OCI-LY1 (cell line): Measurements from ENCODE around the gene CACNA1C.

Experiments used
- EZH2 ChIP-seq: fragments of 200-600 bp; sonication (generic), shearing (Covaris generic); IDR thresholded peaks from 2 replicates; pipeline ENCODE4 v1.8.0; 2017; ENCODE audit warnings: borderline replicate concordance, mixed run types, mild to moderate bottlenecking, antibody characterized with exemption, low read length, moderate library complexity, mixed read lengths
- TF ChIP-seq, protein P1 (sequence below): fragments of 200-600 bp; sonication (generic), shearing (Covaris generic); IDR thresholded peaks from 2 replicates; pipeline ENCODE4 v1.5.1; 2017; ENCODE audit warnings: mild to moderate bottlenecking, antibody characterized with exemption, low read length, moderate library complexity, mixed read lengths

DNA sequence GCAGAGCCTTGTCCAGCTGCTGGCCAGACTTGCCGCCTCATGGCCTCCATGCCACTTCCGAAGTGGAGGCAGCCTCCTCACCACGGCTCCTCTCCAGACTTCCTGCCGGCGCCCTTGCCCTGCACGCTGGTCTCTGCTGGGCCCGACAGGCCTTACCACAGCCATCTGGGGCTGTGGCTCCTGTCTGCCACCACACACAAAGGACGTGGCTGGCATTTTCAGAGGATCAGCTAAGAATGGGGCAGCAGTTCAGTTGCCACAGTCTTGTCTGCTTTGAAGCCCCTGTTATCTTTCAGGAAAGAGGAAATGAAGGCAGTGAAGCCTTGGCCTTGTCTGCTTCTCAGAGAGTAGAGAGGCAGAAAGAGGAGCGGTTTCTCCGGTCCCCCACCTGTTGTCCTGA is 564.0 kb downstream of the CACNA1C start:
- TF ChIP-seq, protein P1, sequence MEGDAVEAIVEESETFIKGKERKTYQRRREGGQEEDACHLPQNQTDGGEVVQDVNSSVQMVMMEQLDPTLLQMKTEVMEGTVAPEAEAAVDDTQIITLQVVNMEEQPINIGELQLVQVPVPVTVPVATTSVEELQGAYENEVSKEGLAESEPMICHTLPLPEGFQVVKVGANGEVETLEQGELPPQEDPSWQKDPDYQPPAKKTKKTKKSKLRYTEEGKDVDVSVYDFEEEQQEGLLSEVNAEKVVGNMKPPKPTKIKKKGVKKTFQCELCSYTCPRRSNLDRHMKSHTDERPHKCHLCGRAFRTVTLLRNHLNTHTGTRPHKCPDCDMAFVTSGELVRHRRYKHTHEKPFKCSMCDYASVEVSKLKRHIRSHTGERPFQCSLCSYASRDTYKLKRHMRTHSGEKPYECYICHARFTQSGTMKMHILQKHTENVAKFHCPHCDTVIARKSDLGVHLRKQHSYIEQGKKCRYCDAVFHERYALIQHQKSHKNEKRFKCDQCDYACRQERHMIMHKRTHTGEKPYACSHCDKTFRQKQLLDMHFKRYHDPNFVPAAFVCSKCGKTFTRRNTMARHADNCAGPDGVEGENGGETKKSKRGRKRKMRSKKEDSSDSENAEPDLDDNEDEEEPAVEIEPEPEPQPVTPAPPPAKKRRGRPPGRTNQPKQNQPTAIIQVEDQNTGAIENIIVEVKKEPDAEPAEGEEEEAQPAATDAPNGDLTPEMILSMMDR = no peak
- no peak for TF ChIP-seq EZH2
